GM19043 (cell line): ENCODE data around the gene ASB10.

Experiments used
- ATAC-seq: cut with Tn5 transposase; IDR thresholded peaks from one replicate; pipeline ENCODE4 v1.9.1; 2021; ENCODE audit warnings: low read depth; ENCODE audit not compliant: unreplicated experiment

The ASB10 gene

DNA sequence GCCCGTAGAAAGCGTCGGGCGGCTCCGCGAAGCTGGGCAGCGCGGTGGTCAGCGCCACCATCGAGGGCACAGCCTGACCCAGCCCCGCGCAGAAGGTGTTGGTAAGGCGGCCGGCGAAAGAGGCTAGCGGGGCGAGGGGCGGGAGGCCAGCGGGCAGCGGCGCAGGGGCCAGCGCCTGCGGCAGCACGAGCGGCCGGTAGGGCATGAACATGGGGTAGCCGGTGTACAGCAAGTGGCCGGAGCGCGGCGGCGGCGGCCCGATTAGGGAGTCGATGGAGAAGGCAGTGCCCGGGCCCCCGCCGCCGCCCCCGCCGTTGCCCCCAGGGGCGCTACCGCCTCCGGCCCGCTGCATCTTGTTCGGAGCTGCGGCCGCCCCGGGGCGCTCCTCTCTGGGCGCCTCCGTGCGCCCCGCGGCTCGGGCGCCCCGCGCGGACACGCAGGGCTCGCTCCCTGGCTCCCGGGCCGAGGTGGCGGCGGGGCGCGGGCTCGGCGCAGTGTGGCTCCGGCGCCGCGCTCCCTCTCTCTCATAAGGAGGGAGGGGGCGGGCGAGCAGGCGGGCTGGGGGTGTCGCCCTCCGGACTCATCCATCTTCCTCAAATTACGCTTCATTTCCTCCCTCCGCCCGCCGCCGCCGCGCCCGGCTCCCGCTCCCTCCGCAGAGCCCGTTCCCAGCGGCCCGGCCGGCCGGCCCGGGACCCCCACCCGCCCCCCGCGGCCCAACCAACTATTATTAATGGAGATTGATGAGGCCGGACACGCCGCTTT is 19.7 kb downstream of the ASB10 start, which contains the start of gene GBX1:
Gene GBX1, minus strand, starts transcription at position 498 of the 765 bp plus-strand sequence. Its CDS starts 146 bp downstream, at position 352.
- ATAC-seq, result no peak

- no peak for ATAC-seq
Measured at GRCh38 chr7:151166629-151167196, 20.3 kb downstream of the ASB10 start.

DNA sequence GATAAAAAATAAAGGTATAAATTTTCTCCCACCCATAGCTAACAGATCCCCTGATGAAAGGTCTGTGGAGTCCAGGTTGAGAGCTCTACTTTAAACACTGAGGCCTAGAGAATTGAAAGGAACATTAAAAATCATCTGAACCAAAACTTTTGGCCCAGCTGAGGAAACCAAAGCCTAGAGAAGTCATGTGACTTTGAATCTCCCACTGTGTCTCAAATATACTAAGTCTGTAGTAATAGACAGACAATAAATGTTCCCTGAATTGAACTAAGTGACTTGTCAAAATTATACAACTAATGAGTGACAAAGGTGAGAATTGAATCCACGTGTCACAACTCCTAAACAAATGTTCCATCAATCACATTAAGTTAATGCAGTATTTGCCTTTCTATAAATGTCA is 25.3 kb downstream of the ASB10 start:
- ATAC-seq, result no peak

DNA sequence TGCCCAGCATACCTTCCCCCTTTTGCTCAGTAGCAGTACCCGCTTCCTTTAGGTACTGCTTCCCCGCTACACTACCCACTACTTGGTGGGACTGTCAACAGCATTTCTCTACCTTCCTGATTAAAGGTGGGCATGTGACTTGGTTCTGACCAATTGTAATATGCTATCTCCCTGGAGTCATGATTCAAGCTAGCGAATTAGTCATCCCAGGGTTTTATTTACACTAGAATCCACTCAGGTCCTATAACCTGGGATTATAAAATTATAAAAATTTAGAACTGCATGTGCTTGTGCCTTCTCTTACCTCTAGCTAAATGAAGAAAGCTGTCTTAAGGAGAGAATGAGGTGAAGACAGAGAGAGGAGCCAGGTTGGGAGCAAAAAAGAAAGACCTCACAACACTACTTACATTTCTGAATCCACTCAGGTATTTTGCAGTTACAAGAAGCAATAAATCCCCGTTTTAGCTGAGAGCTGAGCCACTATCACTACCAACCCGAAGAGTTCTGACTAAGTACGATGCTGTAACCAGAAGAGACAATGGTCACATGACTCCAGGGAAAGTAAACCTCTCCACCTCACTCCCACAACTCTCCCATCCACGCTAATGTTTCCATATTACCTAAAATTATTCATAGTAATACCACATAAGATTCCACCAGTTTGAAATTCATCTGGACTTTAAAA is 29.3 kb downstream of the ASB10 start:
- no peak for ATAC-seq

- ATAC-seq, result no peak
Measured at GRCh38 chr7:151152643-151153513, 34.2 kb downstream of the ASB10 start.

DNA sequence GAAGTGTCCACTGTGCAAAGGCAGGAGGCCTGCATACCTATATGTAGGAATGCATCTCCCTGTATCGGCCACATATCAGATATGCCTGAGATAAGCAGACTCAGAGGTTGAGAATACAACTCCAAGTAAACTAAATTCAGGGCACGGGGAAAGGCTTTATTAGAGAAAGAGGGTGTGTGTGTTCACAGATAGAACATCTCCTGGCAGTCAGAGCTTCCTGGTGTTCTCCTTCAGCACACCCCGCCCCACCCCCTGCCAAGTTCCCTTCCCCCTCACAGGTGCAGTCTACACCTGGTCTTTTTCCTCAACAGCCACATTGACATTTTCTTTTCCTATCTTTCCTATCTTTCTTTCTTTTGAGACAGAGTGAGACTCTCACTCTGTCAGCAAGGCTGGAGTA is 36.7 kb downstream of the ASB10 start:
- no peak for ATAC-seq

DNA sequence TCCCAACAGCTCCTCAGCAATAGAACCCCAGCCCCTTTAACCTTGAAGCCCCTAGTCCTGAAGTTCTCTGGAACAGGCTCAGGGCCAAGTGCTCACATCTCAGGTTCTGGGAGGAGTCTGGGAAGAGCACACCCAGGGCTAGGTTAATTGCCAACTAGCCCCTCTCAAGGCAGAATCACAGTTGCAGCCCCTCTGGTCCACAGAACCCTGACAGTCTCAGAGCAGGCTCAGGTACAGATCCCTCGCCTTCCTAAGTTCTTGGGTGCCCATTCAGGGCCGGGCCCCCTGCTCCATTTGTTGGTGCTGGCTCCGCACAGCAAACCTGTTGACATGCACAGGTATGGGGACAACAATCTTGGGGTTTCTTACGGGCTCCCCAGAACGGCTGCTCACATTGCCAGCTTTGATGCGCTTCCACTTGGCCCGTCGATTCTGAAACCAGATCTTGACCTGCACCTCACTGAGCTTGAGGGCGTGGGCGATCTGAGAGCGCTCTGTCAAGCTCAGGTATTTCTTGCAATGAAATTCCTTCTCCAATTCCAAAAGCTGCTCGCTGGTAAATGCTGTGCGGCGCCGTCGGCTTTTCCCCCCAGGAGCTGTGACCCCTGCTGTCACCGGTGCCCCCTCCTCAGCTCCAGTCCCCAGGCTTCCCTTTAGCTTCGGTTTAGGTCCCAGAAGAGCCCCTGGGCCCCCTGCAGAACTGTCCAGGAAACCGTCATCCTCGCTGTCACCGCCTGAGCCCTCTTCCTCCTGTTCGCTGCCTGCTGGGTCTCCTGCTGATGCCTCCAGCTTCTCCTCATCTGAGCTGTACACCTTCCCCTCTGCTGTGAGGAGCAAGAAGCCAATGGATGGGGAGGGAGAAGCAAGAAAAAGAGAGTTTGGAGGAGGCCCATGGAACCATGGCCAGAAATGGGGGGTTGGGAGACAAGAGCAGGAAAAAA is 38.5 kb downstream of the ASB10 start:
- ATAC-seq, result no peak

DNA sequence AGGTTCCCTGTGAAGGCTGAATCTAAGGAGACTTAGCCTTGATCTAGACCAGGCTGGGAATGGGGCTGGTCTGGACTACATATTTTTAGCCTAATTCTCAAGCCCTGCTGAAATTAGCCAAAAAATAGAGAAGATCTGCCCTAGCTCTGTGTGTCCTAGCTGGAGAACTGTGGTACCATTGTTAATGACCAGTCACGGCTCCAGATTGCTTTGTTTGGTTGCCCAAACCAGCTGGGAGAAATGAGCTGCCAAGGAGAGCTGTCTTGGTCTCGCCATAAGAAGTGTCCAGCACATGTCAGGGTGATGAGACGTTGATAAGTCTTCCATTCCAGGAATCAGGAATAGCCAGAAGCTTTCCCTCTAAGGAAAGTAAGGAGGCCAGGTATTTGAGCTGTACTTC is 40.3 kb downstream of the ASB10 start:
- ATAC-seq, result no peak

DNA sequence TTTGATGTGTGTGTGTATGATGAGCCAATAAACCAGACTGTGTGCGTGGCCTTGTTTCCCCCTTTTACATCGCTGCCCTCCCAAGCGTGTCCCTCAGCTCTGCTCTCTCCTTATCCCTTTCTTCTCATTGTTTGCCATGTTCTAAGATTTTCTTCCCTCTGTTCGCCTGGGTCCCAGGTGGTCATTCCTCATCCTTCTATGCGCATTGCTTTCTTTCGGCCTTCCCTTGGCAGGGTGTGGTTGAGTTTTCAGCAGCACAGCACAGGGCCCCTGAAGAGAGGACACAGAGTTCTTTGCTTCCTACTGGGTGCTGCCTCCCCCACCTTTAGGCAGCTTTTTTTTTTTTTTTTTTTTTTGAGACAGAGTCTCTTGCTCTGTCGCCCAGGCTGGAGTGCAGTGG is 42.7 kb downstream of the ASB10 start:
- no peak for ATAC-seq

DNA sequence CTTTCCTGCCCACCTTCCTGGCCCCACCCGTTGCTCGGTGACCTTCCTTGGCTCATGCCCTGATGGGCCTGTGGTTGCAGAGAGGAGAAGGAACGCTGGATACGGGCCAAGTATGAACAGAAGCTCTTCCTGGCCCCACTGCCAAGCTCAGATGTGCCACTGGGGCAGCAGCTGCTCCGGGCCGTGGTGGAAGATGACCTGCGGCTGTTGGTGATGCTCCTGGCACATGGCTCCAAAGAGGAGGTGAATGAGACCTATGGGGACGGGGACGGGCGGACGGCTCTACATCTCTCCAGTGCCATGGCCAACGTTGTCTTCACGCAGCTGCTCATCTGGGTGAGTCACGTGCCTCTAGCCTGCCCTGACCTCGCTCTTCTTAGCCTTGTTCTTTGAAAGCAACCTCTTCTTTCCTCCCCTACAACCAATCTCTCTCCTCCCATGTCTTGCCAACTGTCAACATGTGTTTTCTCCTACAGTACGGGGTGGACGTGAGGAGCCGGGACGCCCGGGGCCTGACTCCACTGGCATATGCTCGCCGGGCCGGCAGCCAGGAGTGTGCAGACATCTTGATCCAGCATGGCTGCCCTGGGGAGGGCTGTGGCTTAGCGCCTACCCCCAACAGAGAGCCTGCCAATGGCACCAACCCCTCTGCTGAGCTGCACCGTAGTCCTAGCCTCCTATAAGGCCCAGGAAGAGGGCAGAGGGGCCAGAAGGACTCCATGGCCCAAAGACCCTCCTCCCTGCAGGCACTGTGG is 43.6 kb downstream of the ASB10 start:
- no peak for ATAC-seq

GRCh38 chr7:151142686-151143040 is 44.4 kb downstream of the ASB10 start:
- ATAC-seq, result no peak

GRCh38 chr7:151141855-151142685 is 45.0 kb downstream of the ASB10 start:
- ATAC-seq, result no peak

- ATAC-seq, result no peak
Measured at GRCh38 chr7:151141311-151141854, 45.7 kb downstream of the ASB10 start.

- ATAC-seq, result no peak
Measured at GRCh38 chr7:151140826-151141225, 46.2 kb downstream of the ASB10 start.

DNA sequence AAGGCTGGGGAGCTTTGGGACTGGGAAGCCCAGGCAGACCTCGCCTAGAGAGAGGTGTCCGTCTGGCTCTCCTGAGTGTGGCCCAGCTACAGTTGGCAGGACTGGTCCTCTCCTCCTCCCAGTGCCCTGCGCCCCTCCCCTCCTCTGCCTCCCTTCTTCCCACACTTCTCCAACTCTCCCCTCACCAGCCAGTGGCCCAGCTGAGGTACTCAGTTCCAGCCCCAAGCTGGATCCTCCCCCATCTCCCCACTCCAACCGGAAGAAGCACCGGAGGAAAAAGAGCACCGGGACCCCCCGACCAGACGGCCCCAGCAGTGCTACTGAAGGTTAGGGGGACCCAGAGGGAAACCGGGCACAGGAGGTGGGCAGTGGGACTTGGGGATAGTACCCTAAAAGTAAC is 47.3 kb downstream of the ASB10 start:
- ATAC-seq, result no peak

DNA sequence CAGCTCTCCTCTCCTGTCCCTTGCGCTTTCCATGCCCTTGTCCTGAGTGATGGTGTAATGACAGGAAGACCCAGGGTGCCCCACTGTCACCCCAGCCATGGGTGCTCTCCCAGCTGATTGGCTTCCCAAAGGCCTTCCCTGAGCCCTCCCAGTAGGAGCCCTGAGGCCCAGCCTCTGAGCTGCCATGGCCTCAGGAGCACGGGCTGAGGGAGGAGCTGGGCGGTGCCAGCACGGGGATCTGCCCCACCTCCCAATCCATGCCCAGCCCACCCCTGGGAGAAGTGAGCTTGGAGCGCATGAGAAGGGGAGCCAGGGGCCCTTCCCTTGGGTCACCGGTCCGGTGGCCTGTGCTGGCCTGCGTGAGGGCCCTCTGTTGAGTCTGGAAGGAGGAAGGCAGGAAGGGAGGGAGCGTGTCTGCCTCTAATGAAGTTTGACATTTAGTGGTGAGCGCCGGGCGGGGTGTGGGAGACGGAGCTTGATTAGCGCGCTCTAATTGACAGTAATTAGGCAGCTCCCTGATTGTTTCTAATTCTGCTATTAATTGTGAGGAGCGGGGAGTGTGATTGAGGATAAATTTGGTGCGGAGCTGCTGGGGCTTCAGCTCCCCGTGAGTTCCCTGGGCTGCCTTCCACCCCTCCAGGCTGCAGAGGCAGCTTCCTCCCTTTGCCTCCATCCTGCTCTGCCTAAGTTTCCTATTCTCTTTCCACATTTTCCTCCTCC is 47.8 kb downstream of the ASB10 start:
- ATAC-seq, result no peak

GRCh38 chr7:151138153-151138851 is 48.7 kb downstream of the ASB10 start:
- no peak for ATAC-seq
